ENCODE data around the gene KLHL8. TPM values are rescaled to one million over a fixed set of nuclear protein-coding genes. Genes with fewer than 3 reads are reported as not detected.
"Not testable (repeated sequence)": the region's sequence is repeated elsewhere in the genome, so short reads cannot be mapped to it uniquely, and the experiment has no call there.

Gene KLHL8
- total and polyA plus RNA-seq, 2 donors (not counting 3 experiments of a cell fraction or from before 2014, with no cell fraction given) = 1.7 to 9.0 TPM

GRCh38 chr4:87150498-87151261 lies 69.7 kb downstream of the KLHL8 start:
- no TSS peak for BruUV-seq (replicated peaks)
- Histone ChIP-seq H3K9me1 (replicated peaks; ENCODE audit: control insufficient read depth, extremely low read depth, insufficient read depth, low read length) (no peaks in the 10 kb centered on the region), H3K79me2 (ENCODE audit: control insufficient read depth, insufficient read depth, low read length) (no peaks in the 10 kb centered on the region), H3K9me3 (replicated peaks; ENCODE audit: control insufficient read depth, insufficient read depth, low read length) (no peaks in the 10 kb centered on the region), H3K4me3 (replicated peaks in 1 of 3; ENCODE audit: insufficient read depth in 1 of 3, low read depth in 1 of 3, low read length in 3 of 3) (no peak overlapping the region), H4K20me1 (replicated peaks; ENCODE audit: control insufficient read depth, extremely low read depth, insufficient read depth, low read length) (no peaks in the 10 kb centered on the region), H3K36me3 (ENCODE audit: control insufficient read depth in 2 of 2, extremely low read depth in 1 of 2, insufficient read depth in 2 of 2, low read length in 2 of 2) (no peaks in the 10 kb centered on the region), H3K4me2 (ENCODE audit: insufficient read depth, low read length) (no peak overlapping the region), H3K4me1 (ENCODE audit: control insufficient read depth, extremely low read depth, insufficient read depth, low read length) (no peaks in the 10 kb centered on the region), H3K27ac (ENCODE audit: insufficient read depth, low read depth, low read length) (no peak overlapping the region), H3K27me3 (ENCODE audit: control insufficient read depth in 2 of 2, insufficient read depth in 2 of 2, low read length in 2 of 2) (no peaks in the 10 kb centered on the region), H2AFZ (ENCODE audit: low read depth, low read length) (no peak overlapping the region), H3K9ac (replicated peaks; ENCODE audit: extremely low read depth, insufficient read depth, low read length) (no peak overlapping the region)
- intact Hi-C loops (cut with micrococcal nuclease) = loop anchor here (1.0 to 5.0 kb wide), 4 partner anchors 70 to 317 kb away; partner anchors contain the start of gene KLHL8
- CTCF ChIA-PET = interaction anchor here (0.5 to 4.8 kb wide), 56 partner anchors 8 to 823 kb away, joined by 3 to 71 read pairs (median 4); partner anchors contain the start of genes AFF1, KLHL8 and PTPN13
- TF ChIP-seq, protein P1, sequence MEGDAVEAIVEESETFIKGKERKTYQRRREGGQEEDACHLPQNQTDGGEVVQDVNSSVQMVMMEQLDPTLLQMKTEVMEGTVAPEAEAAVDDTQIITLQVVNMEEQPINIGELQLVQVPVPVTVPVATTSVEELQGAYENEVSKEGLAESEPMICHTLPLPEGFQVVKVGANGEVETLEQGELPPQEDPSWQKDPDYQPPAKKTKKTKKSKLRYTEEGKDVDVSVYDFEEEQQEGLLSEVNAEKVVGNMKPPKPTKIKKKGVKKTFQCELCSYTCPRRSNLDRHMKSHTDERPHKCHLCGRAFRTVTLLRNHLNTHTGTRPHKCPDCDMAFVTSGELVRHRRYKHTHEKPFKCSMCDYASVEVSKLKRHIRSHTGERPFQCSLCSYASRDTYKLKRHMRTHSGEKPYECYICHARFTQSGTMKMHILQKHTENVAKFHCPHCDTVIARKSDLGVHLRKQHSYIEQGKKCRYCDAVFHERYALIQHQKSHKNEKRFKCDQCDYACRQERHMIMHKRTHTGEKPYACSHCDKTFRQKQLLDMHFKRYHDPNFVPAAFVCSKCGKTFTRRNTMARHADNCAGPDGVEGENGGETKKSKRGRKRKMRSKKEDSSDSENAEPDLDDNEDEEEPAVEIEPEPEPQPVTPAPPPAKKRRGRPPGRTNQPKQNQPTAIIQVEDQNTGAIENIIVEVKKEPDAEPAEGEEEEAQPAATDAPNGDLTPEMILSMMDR (IDR thresholded peaks at IDR 0.05; ENCODE audit: extremely low read depth in 1 of 2, insufficient read depth in 1 of 2, low read depth in 1 of 2, low read length in 2 of 2) = peak; percentile 62 to 68
- no peak for TF ChIP-seq GATA2 (IDR thresholded peaks at IDR 0.05; ENCODE audit: insufficient read depth, insufficient read length, low read depth, low read length)
- TF ChIP-seq POLR2A (IDR thresholded peaks at IDR 0.05; ENCODE audit: low read depth, low read length) = no peak
- peak; percentile 87 for DNase-seq (ENCODE audit: low read depth, low spot score)
- POLR2A ChIA-PET = no interaction called here
- dilution Hi-C loops (cut with MboI; ENCODE audit: extremely low pct_ligation_motif_present, low sequenced_read_pairs) = no loop called here
- peak; percentile 55 for FAIRE-seq

- no peaks in the 10 kb centered on the region for H3K27me3 ChIP-seq (ENCODE audit: control insufficient read depth in 2 of 2, insufficient read depth in 2 of 2, low read length in 2 of 2)
- H4K20me1 ChIP-seq (replicated peaks; ENCODE audit: control insufficient read depth, extremely low read depth, insufficient read depth, low read length) = no peaks in the 10 kb centered on the region
- no peak overlapping the region for H3K27ac ChIP-seq (ENCODE audit: insufficient read depth, low read depth, low read length)
- no TSS peak for BruUV-seq (replicated peaks)
- H3K4me2 ChIP-seq (ENCODE audit: insufficient read depth, low read length) = no peak overlapping the region
- TF ChIP-seq MYC (IDR thresholded peaks at IDR 0.05; ENCODE audit: low read depth, low read length) = no peak
- TF ChIP-seq MAX (IDR thresholded peaks at IDR 0.05; ENCODE audit: insufficient read depth, insufficient read length) = no peak
- H3K9me1 ChIP-seq (replicated peaks; ENCODE audit: control insufficient read depth, extremely low read depth, insufficient read depth, low read length) = no peaks in the 10 kb centered on the region
- no peak overlapping the region for H3K4me3 ChIP-seq (replicated peaks in 1 of 3; ENCODE audit: insufficient read depth in 1 of 3, low read depth in 1 of 3, low read length in 3 of 3)
- no peaks in the 10 kb centered on the region for H3K4me1 ChIP-seq (ENCODE audit: control insufficient read depth, extremely low read depth, insufficient read depth, low read length)
- no peak overlapping the region for H3K9ac ChIP-seq (replicated peaks; ENCODE audit: extremely low read depth, insufficient read depth, low read length)
- no peak overlapping the region for H2AFZ ChIP-seq (ENCODE audit: low read depth, low read length)
- H3K9me3 ChIP-seq (replicated peaks; ENCODE audit: control insufficient read depth, insufficient read depth, low read length) = no peaks in the 10 kb centered on the region
- no peak for DNase-seq (ENCODE audit: low read depth, low spot score)
- FAIRE-seq = no peak
- peaks cover 3 to 9% of the 10 kb centered on the region in 2 experiments for H3K36me3 ChIP-seq (ENCODE audit: control insufficient read depth in 2 of 2, extremely low read depth in 1 of 2, insufficient read depth in 2 of 2, low read length in 2 of 2)
- intact Hi-C loops (cut with micrococcal nuclease) (no loop called here), dilution Hi-C loops (cut with MboI; ENCODE audit: extremely low pct_ligation_motif_present, low sequenced_read_pairs) (no loop called here)
- POLR2A ChIA-PET = no interaction called here
- CTCF ChIA-PET = interaction anchor here (0.6 to 1.0 kb wide), 2 partner anchors 15 to 225 kb away, joined by 3 read pairs; no protein-coding TSS in a partner anchor
- H3K79me2 ChIP-seq (ENCODE audit: control insufficient read depth, insufficient read depth, low read length) = no peaks in the 10 kb centered on the region
Measured at GRCh38 chr4:87147116-87147515, 73.3 kb downstream of the KLHL8 start.

GRCh38 chr4:87145934-87146333 lies 74.5 kb downstream of the KLHL8 start:
- H3K4me2 ChIP-seq (ENCODE audit: insufficient read depth, low read length); H4K20me1 ChIP-seq (replicated peaks; ENCODE audit: control insufficient read depth, extremely low read depth, insufficient read depth, low read length); FAIRE-seq; H3K4me1 ChIP-seq (ENCODE audit: control insufficient read depth, extremely low read depth, insufficient read depth, low read length); POLR2A ChIA-PET; intact Hi-C loops (cut with micrococcal nuclease); H3K27ac ChIP-seq (ENCODE audit: insufficient read depth, low read depth, low read length); BruUV-seq (replicated peaks); DNase-seq (ENCODE audit: low read depth, low spot score); H3K9me3 ChIP-seq (replicated peaks; ENCODE audit: control insufficient read depth, insufficient read depth, low read length); H3K27me3 ChIP-seq (ENCODE audit: control insufficient read depth in 2 of 2, insufficient read depth in 2 of 2, low read length in 2 of 2); dilution Hi-C loops (cut with MboI; ENCODE audit: extremely low pct_ligation_motif_present, low sequenced_read_pairs); H3K9me1 ChIP-seq (replicated peaks; ENCODE audit: control insufficient read depth, extremely low read depth, insufficient read depth, low read length); H3K36me3 ChIP-seq (ENCODE audit: control insufficient read depth in 2 of 2, extremely low read depth in 1 of 2, insufficient read depth in 2 of 2, low read length in 2 of 2); H3K4me3 ChIP-seq (replicated peaks in 1 of 3; ENCODE audit: insufficient read depth in 1 of 3, low read depth in 1 of 3, low read length in 3 of 3); H3K9ac ChIP-seq (replicated peaks; ENCODE audit: extremely low read depth, insufficient read depth, low read length); H2AFZ ChIP-seq (ENCODE audit: low read depth, low read length); H3K79me2 ChIP-seq (ENCODE audit: control insufficient read depth, insufficient read depth, low read length): not testable (repeated sequence)
- CTCF ChIA-PET = interaction anchor here (1.0 kb wide), 1 partner anchor 224 kb away, joined by 3 read pairs; no protein-coding TSS in a partner anchor
